SHP77 treated with DMSO at 0.1 percent for 48 hours (cell line): ENCODE results near the gene MLLT1.

Source experiments
- DNase-seq: peaks from one replicate; lab custom pipeline; 2025; lab: John Stamatoyannopoulos, UW

MLLT1 gene

DNA sequence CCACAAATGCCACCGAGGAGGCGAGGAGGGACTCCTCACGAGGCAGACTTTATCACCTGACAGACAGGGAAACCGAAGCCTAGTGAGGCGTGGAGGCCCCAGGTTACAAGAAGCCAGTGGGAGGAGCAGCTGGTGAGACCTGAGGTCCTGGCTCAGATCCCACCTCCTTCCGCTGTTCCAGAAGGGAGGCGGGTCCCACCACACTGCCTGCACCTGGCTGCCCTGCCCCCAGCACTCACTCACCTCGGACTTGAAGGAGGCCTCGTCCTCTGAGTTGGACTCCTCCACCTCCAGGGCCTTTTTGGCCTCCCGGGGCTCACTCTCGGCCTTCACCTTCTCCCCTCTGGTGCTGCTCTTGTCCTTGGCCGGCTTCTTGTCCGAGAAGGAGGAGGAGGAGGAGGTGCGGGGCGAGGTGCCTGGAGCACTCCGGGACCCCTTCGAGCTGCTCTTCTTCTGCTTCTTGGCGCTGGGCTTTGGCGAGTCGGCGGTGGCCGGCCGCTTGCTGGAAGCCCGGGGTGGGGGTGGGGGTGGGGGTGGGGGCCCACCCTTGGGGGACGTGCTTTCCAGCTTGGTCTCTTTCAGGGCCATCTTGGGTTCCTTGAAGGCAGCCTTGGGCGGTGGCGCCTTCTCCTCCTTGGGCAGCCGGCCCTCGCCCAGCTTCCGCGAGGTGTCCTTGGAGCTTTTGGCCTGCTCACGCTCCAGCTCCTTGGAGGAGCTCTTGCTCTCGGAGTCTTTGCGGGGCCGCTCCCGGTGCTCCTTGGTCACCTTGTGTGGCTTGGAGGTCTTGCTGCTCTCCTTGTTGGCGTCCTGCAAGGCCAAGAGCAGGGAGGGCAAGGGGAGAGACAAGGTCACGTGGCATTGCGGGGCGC, 57.7 kb downstream of the MLLT1 start:
- DNase-seq: no peak

GRCh38 chr19:6221220-6221877, 58.4 kb downstream of the MLLT1 start:
- DNase-seq: no peak

GRCh38 chr19:6220385-6221191, 59.2 kb downstream of the MLLT1 start:
- no peak for DNase-seq

DNA sequence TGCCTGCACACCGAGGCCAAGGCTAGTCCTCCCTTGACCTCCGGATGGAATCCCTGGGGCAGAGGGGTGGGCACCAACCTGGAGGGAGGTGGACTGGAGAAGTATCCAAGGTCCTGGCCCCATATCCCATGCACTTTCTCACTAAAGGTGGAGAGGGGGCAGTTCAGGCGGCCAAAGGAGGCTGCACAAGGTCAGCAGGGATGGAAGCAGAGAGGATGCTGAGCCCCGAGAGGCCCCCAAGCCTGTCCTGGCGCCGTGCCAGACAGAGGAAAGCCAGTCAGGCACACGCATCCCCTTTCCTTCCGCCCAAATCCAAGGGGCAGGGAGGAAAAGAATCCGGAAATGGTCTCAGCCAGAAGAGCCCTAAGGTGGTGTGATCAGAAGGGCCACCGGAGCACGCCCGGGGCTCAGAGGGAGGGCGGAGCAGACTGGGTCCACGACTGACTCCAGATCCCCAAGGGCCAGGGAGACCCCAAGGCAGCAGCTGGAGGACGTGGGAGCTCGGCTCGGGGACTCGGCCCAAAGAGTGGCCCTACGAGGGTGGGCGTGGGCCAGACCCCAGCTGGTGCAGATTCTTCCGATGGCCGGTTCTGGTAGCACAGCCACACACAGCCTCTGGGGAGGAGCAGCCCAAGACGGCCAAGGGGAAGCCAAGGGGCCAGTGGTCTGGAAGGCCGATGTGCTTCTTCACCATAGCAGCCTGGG, 60.0 kb downstream of the MLLT1 start:
- no peak for DNase-seq

DNA sequence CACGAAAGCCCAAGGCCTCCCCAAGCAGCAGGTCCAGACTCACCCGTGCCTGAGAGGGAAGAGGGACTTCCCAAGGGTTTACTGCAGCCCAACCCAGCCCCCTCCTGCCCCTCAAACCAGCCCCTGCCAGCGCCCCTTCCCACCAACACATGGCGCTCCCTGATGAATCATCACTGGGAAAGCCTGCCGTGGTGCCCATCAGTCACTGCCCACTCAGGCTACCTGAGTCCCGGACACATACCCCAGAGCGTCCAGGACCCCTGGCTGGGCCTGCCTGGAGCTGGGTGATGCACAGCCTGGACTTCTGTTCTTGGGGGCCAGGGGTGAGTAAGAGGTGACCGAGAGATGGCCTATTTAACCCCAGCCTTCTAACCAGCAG, 60.6 kb downstream of the MLLT1 start:
- DNase-seq: no peak

DNA sequence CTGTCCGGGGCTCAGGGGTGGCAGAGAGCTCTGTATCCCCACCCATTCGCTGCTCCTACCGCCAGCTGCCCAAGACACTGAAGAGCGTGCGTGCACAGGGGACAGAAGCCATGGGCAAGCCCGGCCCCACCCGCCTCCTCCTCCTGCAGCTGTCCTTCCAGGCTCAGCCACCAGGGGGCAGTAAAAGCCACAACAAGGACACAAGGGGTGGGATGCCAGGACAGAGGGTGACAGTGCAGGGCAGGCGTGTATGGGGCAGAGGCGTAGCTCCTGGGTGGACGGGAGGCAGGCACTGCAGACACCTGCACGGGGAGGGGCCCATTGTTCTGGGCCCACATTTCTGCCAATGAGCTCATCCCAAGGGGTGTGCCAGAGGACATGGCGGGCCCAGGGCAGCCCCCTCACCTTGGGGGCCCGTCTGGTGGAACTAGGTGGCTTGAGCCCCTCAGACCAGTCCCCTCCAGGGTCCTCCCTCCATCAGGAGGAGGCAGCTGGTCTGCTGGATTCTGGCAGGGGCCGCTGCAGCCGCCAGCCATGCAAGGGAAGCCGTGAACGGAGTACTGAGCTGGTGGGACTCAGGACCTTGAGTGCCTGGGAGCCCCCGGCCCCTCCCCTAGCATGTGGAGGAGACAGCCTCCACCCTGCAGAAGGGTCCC, 61.2 kb downstream of the MLLT1 start:
- peak; percentile 55 for DNase-seq

DNA sequence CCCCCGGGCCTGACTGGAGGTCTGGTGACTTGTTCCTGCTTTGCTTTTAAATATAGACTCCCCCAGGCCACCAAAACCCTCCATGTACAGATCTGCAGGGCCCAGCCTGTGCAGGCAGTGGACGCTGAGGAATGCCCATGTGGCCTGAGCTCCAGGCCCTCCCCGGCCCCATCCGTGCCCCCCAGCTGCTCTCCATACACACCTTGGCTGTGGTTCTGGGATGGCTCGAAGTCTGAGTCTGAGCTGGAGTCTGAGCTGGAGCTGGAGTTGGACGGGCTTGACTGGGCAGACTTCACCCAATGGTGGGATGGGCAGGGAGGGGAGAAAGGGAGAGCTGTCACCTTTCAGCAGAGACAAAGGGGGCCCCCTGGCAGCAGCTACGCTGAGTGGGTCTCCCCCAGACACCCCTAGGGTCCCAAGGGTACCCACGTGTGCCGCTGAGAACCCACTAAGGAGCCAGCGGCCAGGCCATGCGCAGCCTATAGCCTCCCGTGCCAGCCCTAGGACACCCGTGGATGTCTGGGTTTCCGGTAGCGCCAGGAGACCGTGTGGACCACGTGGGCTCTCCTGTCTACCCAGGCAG, 61.9 kb downstream of the MLLT1 start:
- no peak for DNase-seq

GRCh38 chr19:6216996-6217751, 62.6 kb downstream of the MLLT1 start:
- no peak for DNase-seq

- no peak for DNase-seq
Observed at GRCh38 chr19:6216236-6216995, 63.4 kb downstream of the MLLT1 start.

DNA sequence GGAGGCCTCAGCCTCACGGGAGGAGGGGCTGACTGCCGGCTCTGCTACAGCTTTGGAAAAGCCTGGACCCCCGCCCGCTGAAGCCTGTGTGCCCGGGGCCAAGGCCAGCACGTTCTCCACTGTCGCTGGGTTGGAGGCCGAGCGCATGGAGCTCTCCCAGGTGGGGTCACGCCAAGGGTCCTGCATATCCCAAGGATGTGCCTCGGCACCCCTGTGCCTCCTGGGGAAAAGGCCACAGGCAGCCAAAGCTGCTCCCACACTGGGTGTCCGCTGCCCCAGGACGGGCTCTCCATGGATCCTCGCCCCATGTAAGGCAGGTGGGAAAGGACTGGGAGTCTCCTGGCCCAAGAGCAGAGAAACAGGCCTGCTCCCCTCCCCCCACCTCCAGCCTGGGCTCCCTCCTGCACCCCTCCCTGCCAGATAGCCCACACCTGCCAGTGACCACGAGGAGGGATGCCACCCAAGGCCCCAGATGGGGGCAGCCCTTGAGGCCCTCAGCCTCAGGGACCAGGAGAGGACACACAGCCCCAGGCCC, 64.0 kb downstream of the MLLT1 start:
- no peak for DNase-seq

DNA sequence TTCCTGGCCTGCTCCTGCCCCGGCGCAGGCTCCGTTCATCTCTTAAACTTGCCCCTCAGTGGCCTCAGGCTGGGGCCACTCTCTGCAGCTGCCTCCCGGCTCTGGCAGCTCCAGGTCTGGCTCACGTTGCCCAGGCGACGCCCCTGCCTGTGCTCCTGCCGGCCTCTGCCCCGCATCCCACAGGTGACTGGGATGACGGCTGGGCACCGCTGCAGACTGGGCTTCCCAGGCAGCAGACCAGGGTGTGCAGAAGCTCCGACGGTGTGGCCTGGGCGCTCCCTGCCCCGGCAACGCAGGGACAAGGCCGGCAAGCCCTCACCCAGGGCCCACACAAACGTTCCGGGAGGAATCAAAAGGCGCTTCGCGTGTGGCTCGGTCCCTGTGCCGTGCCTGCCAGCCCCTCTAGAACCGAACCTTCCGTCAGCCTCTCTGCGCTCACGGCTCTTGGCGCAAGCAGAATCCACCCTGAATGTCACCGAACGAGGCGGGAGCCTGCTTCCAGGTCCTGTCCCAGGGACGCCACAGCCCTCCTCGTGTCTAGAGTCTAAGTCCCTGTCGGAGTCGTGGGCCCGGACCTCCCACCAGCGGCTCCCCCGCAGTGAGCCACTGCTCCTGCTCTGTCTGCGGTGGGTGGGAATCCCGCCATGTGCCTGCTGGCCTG, 64.8 kb downstream of the MLLT1 start:
- DNase-seq: no peak

GRCh38 chr19:6213696-6214641, 65.8 kb downstream of the MLLT1 start:
- DNase-seq: no peak

DNA sequence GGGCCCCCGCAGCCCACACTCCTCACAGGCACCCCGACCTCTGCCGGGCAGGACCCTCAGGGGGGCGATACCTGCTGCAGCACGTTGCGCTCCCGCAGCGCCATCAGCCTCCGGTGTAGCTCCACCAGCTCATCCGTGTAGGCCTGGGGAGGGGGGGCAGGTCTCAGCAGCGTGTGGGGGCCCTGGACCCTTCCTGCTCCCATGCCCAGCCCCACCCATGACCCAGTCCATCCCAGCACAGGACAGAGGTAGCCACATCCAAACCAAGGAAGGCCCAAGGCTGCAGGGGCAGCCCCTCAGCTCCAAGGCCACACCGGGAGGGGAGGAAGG, 66.5 kb downstream of the MLLT1 start:
- DNase-seq: no peak

DNA sequence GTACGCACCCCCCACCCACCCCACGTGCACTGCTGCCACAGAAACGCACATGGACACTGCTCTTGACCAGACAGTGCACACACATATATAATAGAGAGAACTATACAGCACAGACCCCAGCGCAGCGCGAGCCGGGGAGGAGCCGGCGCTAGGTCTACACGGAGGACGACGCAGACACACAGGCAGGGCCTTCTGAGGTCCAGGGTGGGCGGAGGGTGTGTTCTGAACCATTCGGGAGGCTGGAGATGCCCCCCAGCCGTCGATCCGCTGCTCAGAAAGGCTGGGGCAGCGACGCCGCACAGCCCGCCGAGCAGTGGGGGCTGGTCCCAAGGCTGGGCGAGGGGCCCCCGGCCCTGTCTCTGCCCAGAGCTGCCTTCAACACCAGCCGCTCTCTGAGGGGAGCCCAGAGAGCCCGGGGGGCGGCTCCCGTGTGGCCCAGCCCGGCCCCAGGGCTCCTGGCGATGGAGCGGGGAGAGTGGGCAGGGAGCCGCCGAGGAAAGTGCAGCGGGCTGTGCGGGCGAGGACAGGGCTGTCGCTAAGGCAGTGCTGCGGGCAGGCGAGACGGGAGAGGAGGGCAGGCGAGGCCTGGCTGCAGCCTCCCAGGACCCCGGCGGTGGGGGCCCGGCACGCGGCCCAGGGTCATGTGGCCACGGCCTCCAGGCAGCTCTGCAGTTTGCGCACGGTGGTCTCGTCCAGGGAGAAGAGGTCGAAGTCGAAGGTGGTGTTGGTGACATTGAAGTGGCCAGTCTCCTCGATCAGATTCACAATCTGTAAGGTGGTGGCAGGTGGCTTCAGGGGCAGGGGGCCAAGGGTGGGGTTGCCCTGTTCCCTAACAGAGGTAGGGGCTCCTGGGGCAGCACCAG, 67.1 kb downstream of the MLLT1 start:
- DNase-seq: no peak

- no peak for DNase-seq
Observed at GRCh38 chr19:6211632-6212402, 68.0 kb downstream of the MLLT1 start.
